SIG-M5 treated with dmso at 0.1 percent for 504 hours (cell line): ENCODE data around the gene NTRK1.

Source experiments
- DNase-seq: peaks from one replicate; lab custom pipeline; 2025; ENCODE audit not compliant: unreplicated experiment; lab: John Stamatoyannopoulos, UW

The NTRK1 gene

DNA sequence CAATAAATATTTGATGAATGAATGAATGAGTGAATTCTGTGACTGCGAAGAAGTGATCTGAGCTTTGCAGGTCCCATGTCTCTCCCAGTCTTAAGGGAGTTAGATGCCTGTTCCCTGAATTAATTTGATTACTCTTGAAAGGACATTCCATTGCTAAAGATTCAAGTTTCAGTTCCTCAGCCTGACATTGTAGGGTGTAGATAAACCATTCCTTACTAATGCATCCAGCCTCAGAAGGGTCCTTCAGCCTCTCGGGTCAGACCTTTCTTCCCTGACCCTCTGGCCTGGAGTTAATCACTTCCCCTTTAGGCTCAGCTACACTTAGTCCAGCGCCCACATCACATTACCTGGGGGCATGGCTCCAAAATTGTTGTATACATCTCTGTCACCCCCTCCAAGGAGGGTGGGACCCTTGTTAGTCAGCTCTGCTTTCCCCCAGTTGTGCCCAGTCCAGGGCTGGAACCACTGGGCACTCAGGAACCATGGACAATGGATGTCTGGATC, 4.3 kb upstream of the NTRK1 start:
- DNase-seq, result no peak

DNA sequence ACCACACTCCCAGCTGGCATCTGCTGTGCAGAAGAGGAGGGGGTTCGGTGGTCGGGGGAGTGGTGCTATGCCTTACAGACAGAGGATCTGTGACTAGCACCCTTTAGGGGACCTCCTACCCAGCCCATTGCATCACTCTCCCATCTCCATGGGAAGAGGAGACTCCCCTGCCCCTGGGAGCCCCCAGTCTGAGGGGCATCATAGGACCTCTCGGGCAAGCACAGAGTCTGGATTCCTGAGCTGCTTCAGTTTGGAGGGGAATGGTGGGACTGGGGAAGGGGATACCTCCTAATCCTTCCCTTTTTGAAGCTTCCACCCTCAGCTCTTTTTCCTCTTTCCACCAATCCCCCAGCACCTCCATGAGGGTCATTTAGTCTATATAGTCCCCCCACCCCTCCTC, 3.1 kb upstream of the NTRK1 start:
- no peak for DNase-seq

DNA sequence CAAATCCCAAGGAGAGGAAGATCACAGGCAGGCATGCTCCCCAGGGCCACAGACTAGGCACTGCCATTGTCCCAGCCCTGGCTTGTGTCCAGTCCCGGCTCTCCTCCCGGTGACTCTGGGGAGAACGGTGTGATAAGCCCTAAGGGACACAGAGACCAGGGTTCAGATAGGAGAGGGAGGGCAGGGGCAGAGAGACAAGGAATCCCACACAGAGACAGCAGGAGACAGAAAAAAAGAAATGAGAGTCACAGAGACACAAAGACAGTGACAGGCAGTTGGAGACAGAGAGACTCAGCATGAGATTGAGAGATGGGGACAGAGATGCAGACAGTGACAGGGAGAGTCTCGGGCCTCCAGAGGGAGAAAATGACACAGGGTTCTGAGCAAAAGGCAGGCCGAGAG, 2.1 kb upstream of the NTRK1 start:
- DNase-seq, result no peak

DNA sequence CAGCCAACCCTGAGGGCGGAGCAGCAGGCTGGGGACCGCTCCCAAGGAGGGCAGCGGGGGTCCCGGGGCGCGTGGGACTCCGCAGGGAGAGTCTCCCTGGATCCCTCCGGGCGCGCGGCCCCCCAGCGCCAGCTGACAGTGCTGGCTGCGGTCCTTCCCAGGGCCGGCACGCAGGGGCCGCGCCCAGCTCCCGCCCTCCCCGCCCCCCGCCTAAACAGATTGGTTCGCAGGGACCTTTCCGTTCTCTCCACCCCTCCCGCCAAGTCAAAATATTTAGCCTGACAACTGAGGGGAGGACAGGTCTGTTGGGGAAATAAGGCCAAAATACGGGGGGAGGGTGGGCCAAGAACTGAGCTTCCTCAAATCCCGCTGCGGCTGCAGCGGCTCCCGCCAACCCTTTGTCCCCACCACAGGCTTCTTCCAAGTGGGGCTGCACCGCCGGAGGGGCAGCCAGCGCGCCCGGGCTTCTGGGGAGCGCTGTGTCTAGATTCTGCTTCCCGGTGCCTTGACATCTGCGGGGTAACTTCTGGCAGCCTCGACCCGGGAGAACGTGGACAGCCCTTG, 1.6 kb upstream of the NTRK1 start, which contains the start of gene INSRR:
Gene INSRR, minus strand, starts transcription at position 159 of the 564 bp plus-strand sequence. CDS start 496 bp downstream, outside the sequence.
- no peak for DNase-seq

DNA sequence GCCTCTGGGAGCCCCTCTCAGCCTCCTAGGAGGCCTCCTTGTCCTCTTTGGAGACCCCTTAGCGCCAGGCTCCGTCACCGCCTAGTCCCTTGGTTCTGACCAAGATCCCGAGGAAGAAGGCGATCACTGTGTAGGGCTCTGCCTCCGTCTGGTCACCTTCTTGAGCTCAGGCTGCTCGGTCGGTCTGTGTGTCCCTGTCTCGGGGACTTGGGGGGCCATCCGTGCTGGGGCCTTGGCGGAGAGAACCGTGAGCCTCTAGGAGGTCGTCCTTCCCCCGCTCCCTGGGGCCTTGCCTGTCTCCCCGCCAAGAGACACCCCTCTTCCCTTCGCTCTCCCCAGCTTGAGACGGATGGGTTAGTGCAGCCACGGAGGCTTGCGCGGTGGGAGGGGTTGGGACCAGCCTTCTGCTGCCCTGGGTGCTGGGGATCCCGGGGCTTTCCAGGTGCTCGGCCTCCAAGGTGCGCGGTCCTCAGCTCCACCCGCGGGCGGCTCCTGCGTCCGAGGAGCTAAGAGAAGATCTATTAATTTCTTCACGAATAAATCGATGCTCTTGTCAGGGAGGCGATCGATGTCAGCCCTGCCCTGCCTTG, 1.0 kb upstream of the NTRK1 start:
- DNase-seq, result no peak

DNA sequence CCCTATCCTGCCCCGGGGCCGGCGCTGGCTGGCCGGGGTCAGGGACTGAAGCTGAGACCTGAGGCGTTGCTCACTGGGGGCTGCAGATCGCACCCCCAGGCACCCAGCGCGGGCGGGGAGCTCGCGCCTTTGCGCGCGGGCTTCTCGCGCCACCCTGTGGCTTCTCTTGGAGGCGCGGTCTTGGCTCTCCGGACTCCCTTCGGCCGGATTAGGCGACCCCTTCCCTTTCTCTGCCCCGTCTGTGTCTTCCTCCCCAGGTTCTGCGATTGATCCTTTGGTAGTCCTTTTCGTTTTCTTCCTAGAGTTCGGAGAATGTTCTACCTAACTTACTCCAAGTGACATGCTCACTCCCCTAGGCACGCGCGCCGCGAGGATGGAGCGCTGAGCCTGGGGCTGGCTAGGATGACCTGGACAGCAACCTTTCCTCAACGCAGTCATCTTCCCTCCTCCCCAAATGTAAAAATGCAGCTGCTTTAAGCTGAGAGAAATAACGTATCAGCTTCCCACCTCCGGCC, 495 bp upstream of the NTRK1 start:
- DNase-seq, result no peak

DNA sequence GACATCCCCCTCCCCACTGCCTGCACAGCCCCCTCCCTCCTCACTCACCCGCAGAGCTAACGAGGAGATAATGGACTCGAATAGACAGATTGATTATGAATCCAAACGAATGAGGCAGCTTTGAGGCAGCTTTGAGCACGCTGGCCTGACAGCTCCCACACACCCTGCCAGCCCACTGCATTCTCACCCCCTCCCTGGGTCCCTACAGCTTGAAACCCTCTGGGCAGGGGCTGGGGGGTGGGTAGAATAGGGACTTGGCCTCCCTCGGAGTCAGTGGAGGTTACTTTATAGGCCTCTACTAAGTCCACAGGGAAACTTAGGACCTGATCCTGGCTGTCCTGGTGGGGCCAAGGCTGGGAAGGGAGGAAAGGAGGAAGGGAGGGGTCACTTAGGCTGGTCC, 1.9 kb downstream of the NTRK1 start:
- DNase-seq, result no peak

DNA sequence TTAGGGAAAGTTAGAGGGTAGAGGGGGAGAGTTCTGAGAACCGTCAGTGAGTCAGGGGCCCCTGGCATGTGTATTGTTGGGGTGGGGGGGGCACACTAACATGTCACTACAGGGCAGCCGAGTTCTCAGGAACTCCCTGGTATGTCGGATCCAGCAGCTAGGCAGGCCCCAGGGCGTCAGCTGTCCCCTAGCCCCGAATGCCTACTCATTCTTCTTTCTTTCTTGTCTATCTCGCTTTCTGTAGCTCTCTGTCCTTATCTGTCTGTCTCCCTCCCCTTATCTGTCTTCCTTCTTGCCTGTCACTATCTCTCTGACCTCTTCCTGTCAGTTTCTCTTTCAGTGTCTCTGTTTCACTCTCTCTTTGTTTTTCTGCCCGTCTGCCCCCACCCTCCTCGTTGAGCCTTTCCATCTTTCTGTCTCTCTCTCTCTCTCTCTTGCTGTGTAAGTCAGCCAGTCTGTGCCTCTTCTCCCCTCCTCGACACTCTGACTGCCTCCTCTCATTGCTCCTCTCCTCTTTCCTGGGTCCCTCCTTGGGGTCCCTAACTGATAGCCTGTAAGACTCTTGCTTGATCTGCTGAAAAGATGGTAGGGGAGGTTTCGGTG, 2.4 kb downstream of the NTRK1 start:
- DNase-seq, result no peak

DNA sequence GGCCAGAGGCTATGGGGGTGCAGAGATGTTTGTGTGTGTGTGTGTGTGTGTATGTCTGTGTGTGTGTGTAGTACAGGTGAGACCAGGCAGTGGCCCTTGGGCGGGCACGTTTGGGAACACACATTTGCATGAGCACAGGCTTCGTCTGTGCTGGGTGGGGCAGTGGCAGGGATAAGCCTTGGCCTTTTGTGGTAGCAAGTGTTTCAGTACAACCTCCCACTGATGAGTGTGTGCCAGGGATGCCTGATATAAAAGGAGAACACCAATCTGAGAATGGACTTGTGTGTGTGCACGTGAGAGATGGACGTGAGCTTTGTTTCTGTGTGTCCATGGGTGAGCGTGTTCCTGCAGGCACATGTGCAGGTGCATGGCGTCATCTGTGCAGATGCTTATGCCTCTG, 3.0 kb downstream of the NTRK1 start:
- no peak for DNase-seq

DNA sequence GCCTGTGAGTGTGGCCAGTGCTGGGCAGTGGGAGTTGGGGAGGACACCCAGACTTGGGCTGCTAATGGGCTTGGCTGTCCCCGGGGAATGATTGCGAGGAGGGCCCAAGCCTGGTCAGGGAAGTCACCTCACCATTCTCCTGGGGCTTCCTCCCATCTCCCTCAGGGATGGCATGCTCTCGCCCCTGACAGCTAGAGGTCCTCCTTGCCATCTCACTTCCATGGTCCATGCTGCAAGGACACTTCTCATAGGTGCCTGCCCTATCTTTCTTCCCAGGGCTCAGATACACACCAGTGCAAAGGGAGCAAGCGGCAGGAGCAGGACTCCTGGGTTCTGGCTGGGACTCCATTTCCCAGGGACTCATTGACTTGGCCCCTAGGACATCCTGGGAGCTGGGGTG, 4.1 kb downstream of the NTRK1 start:
- no peak for DNase-seq

DNA sequence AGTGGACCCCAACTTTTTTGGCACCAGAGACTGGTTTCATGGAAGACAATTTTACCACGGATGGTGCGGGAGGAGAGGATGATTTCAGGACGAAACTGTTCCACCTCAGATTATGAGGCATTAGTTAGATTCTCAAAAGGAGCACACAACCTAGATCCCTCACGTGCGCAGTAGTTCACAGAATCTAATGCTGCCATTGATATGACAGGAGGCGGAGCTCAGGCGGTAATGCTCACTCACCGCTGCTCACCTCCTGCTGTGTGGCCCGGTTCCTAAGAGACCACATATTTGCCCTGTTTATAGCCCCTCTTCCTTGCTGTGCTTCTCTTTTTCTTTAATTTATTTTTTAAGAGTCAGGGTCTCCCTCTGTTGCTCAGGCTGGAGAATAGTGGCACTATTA, 4.6 kb downstream of the NTRK1 start:
- no peak for DNase-seq

DNA sequence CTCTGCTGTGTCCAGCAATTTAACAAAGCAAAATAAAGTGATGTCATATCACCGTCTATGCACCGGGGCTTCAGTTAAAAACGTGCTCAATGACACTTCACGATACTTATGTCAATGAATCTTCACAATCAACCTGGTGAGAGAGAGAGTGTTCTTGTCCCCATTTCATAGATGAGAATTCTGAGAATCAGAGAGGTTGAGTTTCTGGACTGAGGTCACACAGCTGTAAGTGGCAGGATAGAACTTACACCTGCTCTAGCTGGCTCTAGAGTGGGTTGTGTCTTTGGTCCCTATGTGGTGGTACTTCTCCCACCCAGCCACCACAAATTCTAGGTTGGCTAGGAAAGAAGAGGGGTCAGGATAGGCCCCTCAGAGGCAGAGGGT, 5.2 kb downstream of the NTRK1 start:
- no peak for DNase-seq

DNA sequence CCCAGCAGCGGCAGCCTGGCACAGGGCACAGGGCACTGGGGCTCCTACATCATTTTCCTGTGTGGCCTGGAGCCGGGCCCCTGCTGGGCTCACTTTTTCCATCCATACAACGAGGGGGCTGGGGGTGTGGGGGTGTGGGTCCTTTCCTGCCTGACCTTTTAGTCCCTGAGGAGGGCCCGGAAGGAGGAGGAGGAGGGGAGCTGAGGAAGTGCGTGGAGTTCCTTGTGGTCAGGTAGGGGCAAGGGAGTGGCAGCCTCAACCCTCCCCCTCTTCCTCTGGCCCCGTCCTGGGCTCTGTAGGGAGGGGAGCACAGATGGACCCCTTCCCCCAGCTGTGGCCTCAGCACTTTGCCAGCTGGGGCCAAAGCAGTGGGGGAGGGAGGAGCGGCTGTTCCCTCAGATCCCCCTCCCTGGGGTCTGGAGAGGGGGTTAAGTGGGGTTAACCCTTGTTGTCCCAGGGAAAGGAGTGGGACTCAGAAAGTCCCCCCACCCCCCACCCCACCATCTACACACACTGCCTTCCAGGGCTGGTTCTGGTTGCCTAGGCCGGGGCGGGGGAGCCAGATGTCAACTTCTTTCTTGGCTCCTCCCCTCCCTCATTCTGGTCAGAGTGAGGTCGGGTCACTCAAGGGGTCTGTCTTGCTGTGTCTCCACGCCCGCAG, 5.7 kb downstream of the NTRK1 start:
- DNase-seq, result no peak

DNA sequence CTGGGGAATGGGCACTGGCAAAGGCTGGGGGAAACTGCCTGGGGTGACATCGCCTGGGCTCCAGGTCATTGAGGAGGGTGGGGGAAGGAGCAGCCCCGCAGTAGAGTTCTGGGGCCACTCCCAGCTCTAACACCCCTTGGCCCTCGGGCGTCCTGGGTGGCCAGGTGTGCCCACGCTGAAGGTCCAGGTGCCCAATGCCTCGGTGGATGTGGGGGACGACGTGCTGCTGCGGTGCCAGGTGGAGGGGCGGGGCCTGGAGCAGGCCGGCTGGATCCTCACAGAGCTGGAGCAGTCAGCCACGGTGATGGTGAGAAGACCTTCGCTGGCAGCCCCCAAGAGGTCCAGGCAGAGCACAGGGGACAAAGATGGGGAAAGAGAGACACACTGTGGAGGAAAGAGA, 7.7 kb downstream of the NTRK1 start:
- no peak for DNase-seq

DNA sequence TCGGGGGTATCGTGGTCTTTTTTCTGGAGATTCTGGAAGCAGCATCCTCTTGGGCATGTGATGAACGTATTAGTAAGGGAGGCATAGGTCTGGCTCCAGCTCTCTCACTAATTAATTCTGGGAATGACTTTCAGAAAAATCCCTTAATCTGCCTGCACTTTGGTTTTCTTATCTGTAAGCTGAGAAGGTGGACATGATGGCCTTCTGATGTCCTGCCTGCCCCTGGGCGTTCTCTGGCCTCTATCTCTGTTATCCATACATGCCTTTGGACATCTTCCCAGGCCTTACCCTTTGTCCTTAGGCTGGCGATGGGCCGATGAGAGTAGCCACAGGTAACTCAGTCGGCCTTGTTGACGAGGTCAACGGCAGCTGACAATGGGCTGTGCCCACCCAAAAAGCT, 8.8 kb downstream of the NTRK1 start:
- no peak for DNase-seq

DNA sequence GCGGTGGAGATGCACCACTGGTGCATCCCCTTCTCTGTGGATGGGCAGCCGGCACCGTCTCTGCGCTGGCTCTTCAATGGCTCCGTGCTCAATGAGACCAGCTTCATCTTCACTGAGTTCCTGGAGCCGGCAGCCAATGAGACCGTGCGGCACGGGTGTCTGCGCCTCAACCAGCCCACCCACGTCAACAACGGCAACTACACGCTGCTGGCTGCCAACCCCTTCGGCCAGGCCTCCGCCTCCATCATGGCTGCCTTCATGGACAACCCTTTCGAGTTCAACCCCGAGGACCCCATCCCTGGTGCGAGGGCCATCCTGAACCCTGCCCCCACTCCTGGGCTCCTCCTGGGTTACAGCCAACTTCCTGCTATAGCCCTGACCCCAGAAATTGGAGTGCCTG, 13.0 kb downstream of the NTRK1 start:
- no peak for DNase-seq

DNA sequence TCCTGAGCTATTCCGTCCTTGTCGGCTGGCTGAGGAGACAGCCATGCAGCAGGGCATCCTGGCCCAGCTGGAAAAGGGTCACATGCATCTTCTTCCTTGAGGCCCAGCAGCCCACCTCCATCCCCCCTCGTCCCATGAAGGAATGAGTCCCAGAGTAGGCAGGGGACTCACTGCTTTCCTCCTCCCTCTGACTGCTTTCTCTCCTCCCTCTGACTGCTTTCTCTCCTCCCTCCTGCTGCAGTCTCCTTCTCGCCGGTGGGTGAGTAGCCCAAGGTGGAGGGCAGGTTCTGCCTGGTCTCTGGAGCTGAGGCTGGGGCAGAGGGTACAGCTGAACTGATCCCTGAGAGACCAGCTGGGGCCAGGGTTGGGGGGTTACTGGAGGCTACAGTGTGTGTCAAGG, 13.5 kb downstream of the NTRK1 start:
- no peak for DNase-seq

DNA sequence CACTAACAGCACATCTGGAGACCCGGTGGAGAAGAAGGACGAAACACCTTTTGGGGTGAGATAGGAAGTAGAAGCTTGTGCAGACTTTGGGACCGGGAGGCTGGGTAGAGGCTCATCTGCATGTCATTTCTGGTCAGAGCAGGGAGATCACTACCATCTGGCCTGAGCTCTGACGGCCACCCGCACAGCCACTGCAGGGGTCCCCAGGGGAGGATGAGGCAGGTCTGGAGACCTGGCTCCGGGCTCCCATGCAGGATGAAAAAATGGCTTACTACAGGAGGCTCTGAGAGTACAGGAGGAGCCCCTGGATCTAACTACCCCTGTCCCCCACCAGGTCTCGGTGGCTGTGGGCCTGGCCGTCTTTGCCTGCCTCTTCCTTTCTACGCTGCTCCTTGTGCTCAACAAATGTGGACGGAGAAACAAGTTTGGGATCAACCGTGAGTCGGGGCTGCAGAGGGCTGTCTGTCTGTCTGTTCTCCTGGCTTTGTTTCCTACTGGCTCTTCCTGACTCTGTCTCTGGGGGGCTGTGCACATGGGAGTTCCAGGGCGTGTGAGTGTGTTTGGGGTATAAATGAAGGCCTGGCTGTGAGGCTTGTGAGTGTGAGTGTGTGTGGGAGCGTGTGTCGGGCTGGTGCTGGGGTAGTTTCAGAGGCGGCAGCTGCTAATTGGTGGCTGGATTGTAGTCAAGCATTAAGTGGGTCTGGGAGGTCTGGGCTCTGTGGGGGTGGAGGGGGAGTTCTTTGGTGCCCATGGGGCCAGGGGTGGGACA, 14.1 kb downstream of the NTRK1 start:
- no peak for DNase-seq

DNA sequence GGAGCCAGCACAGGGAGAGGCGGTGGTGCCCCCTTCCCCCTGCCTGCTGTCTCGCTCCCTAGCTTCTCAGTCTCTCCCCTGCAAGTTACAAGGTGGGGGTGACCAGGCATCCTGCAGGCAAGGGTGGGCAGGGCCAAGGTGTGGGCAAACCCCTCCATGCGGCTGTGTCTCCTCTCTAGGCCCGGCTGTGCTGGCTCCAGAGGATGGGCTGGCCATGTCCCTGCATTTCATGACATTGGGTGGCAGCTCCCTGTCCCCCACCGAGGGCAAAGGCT, 14.6 kb downstream of the NTRK1 start:
- DNase-seq, result no peak

DNA sequence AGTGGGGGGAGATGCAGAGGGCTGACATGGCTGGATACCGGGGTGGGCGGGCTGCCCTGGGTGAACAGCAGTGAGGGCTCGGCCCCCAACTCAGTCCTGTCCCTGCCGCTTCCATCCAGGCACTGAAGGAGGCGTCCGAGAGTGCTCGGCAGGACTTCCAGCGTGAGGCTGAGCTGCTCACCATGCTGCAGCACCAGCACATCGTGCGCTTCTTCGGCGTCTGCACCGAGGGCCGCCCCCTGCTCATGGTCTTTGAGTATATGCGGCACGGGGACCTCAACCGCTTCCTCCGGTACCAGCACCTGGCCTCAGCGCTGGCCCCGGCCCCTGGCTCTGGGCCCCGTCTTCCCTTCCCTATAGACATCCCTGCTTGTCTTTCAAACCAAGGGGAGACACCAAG, 15.6 kb downstream of the NTRK1 start:
- no peak for DNase-seq

DNA sequence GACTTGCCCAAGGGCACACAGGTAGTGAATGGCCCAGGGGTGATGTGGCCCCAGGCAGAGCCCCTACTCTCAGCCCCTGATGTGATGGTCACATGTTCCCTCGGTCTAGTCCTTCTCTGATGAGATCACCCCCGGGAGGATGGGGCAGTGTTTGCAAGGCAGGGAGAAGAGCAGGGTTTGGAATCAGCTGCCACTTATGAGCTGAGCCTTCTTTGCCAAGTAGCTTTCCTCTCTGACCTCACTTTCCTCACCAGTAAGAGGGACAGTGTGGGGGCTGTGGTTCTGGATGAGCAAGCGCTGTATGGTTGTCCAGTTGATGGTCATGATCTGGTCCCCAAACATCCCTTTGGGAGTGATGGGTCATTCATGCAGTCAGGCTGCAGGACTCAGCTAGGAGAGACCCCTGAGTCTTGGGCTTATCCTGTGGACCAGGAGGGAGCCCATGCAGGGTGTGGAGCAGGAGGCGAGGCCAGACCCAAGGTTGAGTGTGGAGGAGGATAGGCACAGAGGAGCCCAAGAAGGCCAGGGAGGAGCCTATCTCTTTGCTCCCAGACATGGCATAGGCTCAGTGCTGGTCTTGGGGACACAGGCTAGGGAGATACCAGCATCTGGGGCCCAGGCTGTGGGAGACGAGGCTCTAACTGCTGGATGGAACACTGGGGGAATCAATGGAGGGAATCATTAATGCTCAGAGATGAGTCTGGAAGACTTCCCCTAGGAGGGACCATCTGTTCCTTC, 16.9 kb downstream of the NTRK1 start:
- DNase-seq, result no peak
